ACC112 (cell line): ENCODE measurements around the gene SAMD4B.

Source experiments
- H2AFZ ChIP-seq: fragments of 200-600 bp; sonication (generic); one replicate; pipeline ENCODE4 v1.6.0; 2017; ENCODE audit warnings: antibody characterized with exemption, low read length; ENCODE audit not compliant: unreplicated experiment
- H3K27ac ChIP-seq: fragments of 200-600 bp; sonication (generic); 2 replicates; pipeline ENCODE4 v1.5.1; 2014; ENCODE audit warnings: low read depth, mild to moderate bottlenecking, antibody characterized with exemption, low read length, moderate library complexity
- H3K27me3 ChIP-seq: fragments of 200-600 bp; sonication (generic); 2 replicates; pipeline ENCODE4 v1.6.1; 2014; ENCODE audit warnings: mild to moderate bottlenecking, antibody characterized with exemption, low read length, moderate library complexity, mixed read lengths; ENCODE audit not compliant: insufficient read depth
- H3K36me3 ChIP-seq: fragments of 200-600 bp; sonication (generic); 2 replicates; pipeline ENCODE4 v1.6.1; 2016; ENCODE audit warnings: mild to moderate bottlenecking, antibody characterized with exemption, low read length, moderate library complexity, mixed read lengths; ENCODE audit not compliant: insufficient read depth
- H3K4me1 ChIP-seq: fragments of 200-600 bp; sonication (generic); one replicate; pipeline ENCODE4 v1.6.1; 2016; ENCODE audit warnings: low read length, mixed read lengths; ENCODE audit not compliant: insufficient read depth, unreplicated experiment, control insufficient read depth
- H3K4me3 ChIP-seq: fragments of 200-600 bp; sonication (generic); 2 replicates; pipeline ENCODE4 v1.5.1; 2014; ENCODE audit warnings: mild to moderate bottlenecking, low read depth, low read length
- H3K79me2 ChIP-seq: fragments of 200-600 bp; sonication (generic); one replicate; pipeline ENCODE4 v1.6.0; 2016; ENCODE audit warnings: low read length; ENCODE audit not compliant: control insufficient read depth, unreplicated experiment, insufficient read depth

The SAMD4B gene

GRCh38 chr19:39406656-39407409 is 64.6 kb downstream of the SAMD4B start, which contains the start of gene ZFP36:
TSS of gene ZFP36 (plus strand) at chr19:39406847. CDS start at chr19:39406905, 58 bp downstream.
- Histone ChIP-seq H3K4me3 (peak within 1 kb of the TSS; percentile 82), H3K27ac (peak within 1 kb of the TSS; percentile 98), H3K36me3 (peaks cover 17% of the 10 kb centered on the region; the same call in 1 of the 2 replicates), H2AFZ (no peak within 1 kb of the TSS), H3K4me1 (peaks cover 27% of the 10 kb centered on the region), H3K27me3 (no peaks in the 10 kb centered on the region), H3K79me2 (peaks cover 27% of the 10 kb centered on the region)

GRCh38 chr19:39407410-39407659 is 65.1 kb downstream of the SAMD4B start:
- H3K79me2 ChIP-seq, result peaks cover 27% of the 10 kb centered on the region
- no peaks in the 10 kb centered on the region for H3K27me3 ChIP-seq
- H3K4me1 ChIP-seq, result peaks cover 22% of the 10 kb centered on the region
- peak overlapping the region; percentile 82 for H3K4me3 ChIP-seq
- H3K27ac ChIP-seq, result peak overlapping the region; percentile 98
- no peak overlapping the region for H2AFZ ChIP-seq
- H3K36me3 ChIP-seq, result peaks cover 17% of the 10 kb centered on the region; the same call in 1 of the 2 replicates

GRCh38 chr19:39407660-39408391 is 65.6 kb downstream of the SAMD4B start:
- Histone ChIP-seq H3K27ac (peak overlapping the region; percentile 98), H3K36me3 (peaks cover 17% of the 10 kb centered on the region; the same call in 1 of the 2 replicates), H2AFZ (no peak overlapping the region), H3K79me2 (peaks cover 27% of the 10 kb centered on the region), H3K4me1 (peaks cover 19% of the 10 kb centered on the region), H3K27me3 (no peaks in the 10 kb centered on the region), H3K4me3 (peak overlapping the region; percentile 82)

GRCh38 chr19:39408392-39409207 is 66.4 kb downstream of the SAMD4B start:
- H3K27ac ChIP-seq, result peak overlapping the region; percentile 98
- H3K36me3 ChIP-seq, result peaks cover 17% of the 10 kb centered on the region; the same call in 1 of the 2 replicates
- H3K27me3 ChIP-seq, result no peaks in the 10 kb centered on the region
- H3K4me1 ChIP-seq, result peaks cover 14% of the 10 kb centered on the region
- peaks cover 27% of the 10 kb centered on the region for H3K79me2 ChIP-seq
- peak overlapping the region; percentile 82 for H3K4me3 ChIP-seq
- H2AFZ ChIP-seq, result no peak overlapping the region

- Histone ChIP-seq H2AFZ (no peak overlapping the region), H3K27ac (peak overlapping the region; percentile 98), H3K36me3 (peaks cover 17% of the 10 kb centered on the region; the same call in 1 of the 2 replicates), H3K4me3 (peak overlapping the region; percentile 82), H3K27me3 (no peaks in the 10 kb centered on the region), H3K79me2 (peaks cover 33% of the 10 kb centered on the region), H3K4me1 (peaks cover 21% of the 10 kb centered on the region)
Measured at GRCh38 chr19:39409208-39410016, 67.2 kb downstream of the SAMD4B start.

- H3K27me3 ChIP-seq, result no peaks in the 10 kb centered on the region
- H2AFZ ChIP-seq, result no peak overlapping the region
- peaks cover 22% of the 10 kb centered on the region for H3K4me1 ChIP-seq
- H3K27ac ChIP-seq, result peak overlapping the region; percentile 98
- peaks cover 17% of the 10 kb centered on the region; the same call in 1 of the 2 replicates for H3K36me3 ChIP-seq
- peak overlapping the region; percentile 82 for H3K4me3 ChIP-seq
- H3K79me2 ChIP-seq, result peaks cover 39% of the 10 kb centered on the region
Measured at GRCh38 chr19:39410017-39410830, 68.0 kb downstream of the SAMD4B start.

- H3K79me2 ChIP-seq, result peaks cover 41% of the 10 kb centered on the region
Measured at GRCh38 chr19:39410831-39411080, 68.5 kb downstream of the SAMD4B start.

GRCh38 chr19:39411081-39411831 is 69.0 kb downstream of the SAMD4B start:
- H3K4me3 ChIP-seq, result peak overlapping the region; percentile 82
- no peak overlapping the region for H2AFZ ChIP-seq
- H3K36me3 ChIP-seq, result peaks cover 17% of the 10 kb centered on the region; the same call in 1 of the 2 replicates
- H3K27ac ChIP-seq, result peak overlapping the region; percentile 98
- peaks cover 22% of the 10 kb centered on the region for H3K4me1 ChIP-seq
- H3K79me2 ChIP-seq, result peaks cover 41% of the 10 kb centered on the region
- no peaks in the 10 kb centered on the region for H3K27me3 ChIP-seq

More at GRCh38 chr19:39410831-39411080, 68.5 kb downstream of the SAMD4B start:
- Histone ChIP-seq H2AFZ (no peak overlapping the region), H3K36me3 (peaks cover 17% of the 10 kb centered on the region; the same call in 1 of the 2 replicates), H3K27ac (peak overlapping the region; percentile 98), H3K4me1 (peaks cover 22% of the 10 kb centered on the region), H3K27me3 (no peaks in the 10 kb centered on the region), H3K4me3 (peak overlapping the region; percentile 82)

GRCh38 chr19:39411832-39412099 is 69.5 kb downstream of the SAMD4B start:
- Histone ChIP-seq H3K27ac (peak overlapping the region; percentile 98), H3K4me1 (peaks cover 22% of the 10 kb centered on the region), H3K79me2 (peaks cover 40% of the 10 kb centered on the region)

More at GRCh38 chr19:39411832-39412099, 69.5 kb downstream of the SAMD4B start:
- peak overlapping the region; percentile 82 for H3K4me3 ChIP-seq
- peaks cover 17% of the 10 kb centered on the region; the same call in 1 of the 2 replicates for H3K36me3 ChIP-seq
- no peak overlapping the region for H2AFZ ChIP-seq
- no peaks in the 10 kb centered on the region for H3K27me3 ChIP-seq
